ENCODE results near the gene PPIL1. TPM values are rescaled to one million over a fixed set of nuclear protein-coding genes. Genes with fewer than 3 reads are reported as not detected.

PPIL1 gene
- total and polyA plus RNA-seq, 2 of the 8 experiments (the other 6 are each of a cell fraction or from before 2014, with no cell fraction given) = 83.7 to 86.5 TPM

DNA sequence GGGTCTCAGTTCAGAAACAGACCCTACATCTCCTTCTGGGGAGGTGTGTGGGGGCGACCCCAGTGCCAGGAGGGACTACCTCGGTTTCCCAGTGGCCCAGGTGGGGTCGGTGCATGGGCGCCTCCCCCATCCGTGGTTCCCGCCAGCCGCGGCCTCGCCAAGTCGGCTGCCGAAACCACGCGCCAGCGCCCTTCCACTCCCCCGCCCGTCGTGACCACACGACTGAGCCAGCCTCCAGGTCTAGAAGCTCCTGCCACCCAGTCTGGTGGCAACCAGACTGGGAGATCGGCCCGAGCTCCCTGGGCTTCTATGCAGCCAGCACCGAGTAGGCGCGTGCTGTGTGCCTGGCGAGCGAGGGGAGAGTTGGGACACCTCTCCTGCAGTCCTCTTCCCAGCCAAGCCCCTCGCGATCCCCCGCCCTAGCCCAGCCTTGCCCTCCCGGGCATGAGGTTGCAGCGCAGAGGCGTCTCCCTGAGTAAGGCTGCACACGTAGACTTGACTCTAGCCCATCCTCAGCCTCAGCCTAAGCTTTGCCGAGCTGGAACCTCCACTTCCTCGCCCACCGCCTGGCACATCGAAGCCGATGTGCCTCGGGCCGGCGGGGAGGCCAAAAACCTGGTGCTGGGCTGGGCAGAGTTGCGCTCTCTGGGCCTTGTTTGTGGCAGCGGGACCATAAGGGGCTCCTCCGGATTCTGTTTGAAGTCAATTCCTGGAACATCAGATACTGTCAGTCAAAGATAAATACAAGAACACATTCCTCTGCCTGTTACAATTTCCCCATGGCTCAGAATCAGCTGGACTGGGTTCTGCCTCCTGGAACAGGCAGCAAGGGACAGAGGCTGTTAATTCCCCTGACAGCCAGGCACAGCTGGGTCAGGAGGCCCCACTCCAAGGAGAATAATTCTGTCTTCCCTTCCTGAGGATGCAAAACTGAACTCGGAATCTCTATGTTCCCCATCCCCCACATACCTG lies 33.9 kb downstream of the PPIL1 start:
- no peak overlapping the region for H2AFZ ChIP-seq (ENCODE audit: low read length)
- FAIRE-seq (no peak), DNase-seq (ENCODE audit: low read depth in 1 of 2, low spot score in 2 of 2) (peak in 1 of 2 experiments; percentile 79)
- H3K9me3 ChIP-seq (ENCODE audit: insufficient read depth in 2 of 2, low read depth in 1 of 2, low read length in 1 of 2) = no peaks in the 10 kb centered on the region
- 7% methylated on average over 29 of the region's 44 CpGs; no CpG with 5 or more reads in 1 of the 2 experiments for WGBS, 2 experiments (ENCODE audit: extremely low coverage in 1 of 2, insufficient coverage in 1 of 2, insufficient read length in 1 of 2, insufficient replicate concordance in 2 of 2, low coverage in 1 of 2, low lambda C conversion rate in 2 of 2, missing lambda C conversion rate in 1 of 2)
- H3K79me1 ChIP-seq (ENCODE audit: low read depth, low read length) = no peaks in the 10 kb centered on the region
- H4K91ac ChIP-seq (replicated peaks; ENCODE audit: insufficient read length, low read length) = no peak overlapping the region
- no peak overlapping the region for H3K23ac ChIP-seq (ENCODE audit: insufficient read length)
- H3K4me3 ChIP-seq (ENCODE audit: extremely low read depth in 1 of 4, insufficient read depth in 2 of 4, low read depth in 3 of 4, low read length in 4 of 4) = peak overlapping the region; percentile 46 to 79 (median 58)
- H3K56ac ChIP-seq (replicated peaks; ENCODE audit: insufficient read length, low read depth, low read length) = no peak overlapping the region
- peaks cover 22 to 50% (median 44%) of the 10 kb centered on the region in 4 experiments for H3K27me3 ChIP-seq (replicated peaks in 1 of 4; ENCODE audit: control insufficient read depth in 3 of 4, extremely low read depth in 1 of 4, insufficient read depth in 3 of 4, low read length in 3 of 4)
- H3K18ac ChIP-seq (ENCODE audit: extremely low read depth, low read length) = no peak overlapping the region
- no peak overlapping the region for H2AK5ac ChIP-seq (ENCODE audit: low read depth, low read length)
- H2BK12ac ChIP-seq (ENCODE audit: low read depth, low read length) = peak overlapping the region; percentile 80; the same call in 1 of the 2 replicates
- no peak overlapping the region for H3K27ac ChIP-seq (ENCODE audit: low read depth, low read length)
- no peak overlapping the region for H3K4ac ChIP-seq (replicated peaks; ENCODE audit: insufficient read length, low read depth, low read length)
- H2BK15ac ChIP-seq (ENCODE audit: low read length) = 0 out of 2 replicates have a peak overlapping the region, but pooled peaks have one; percentile 29
- 0 out of 2 replicates have a peak overlapping the region, but pooled peaks have one; percentile 40 for H4K8ac ChIP-seq (ENCODE audit: extremely low read depth, insufficient read depth, low read length)
- 0 out of 2 replicates have a peak overlapping the region, but pooled peaks have one; percentile 41 for H2BK20ac ChIP-seq (ENCODE audit: low read length)
- ChIA-PET POLR2A (ENCODE audit: partially characterized antibody) (interaction anchor here (0.7 to 1.2 kb wide), 6 partner anchors 8 to 58 kb away, joined by 3 to 4 read pairs (median 4); partner anchors contain the start of gene PPIL1), CTCF (ENCODE audit: partially characterized antibody) (interaction anchor here (0.8 to 13.7 kb wide), 4 partner anchors 9 to 82 kb away, joined by 3 to 161 read pairs (median 9); no protein-coding TSS in a partner anchor)
- no peak overlapping the region for H3K9ac ChIP-seq (replicated peaks in 1 of 4; ENCODE audit: extremely low read depth in 1 of 4, low read depth in 3 of 4, low read length in 3 of 4)
- H3K79me2 ChIP-seq (ENCODE audit: control insufficient read depth in 1 of 2, insufficient read depth in 2 of 2, low read length in 2 of 2) = no peaks in the 10 kb centered on the region
- no peak overlapping the region for H4K5ac ChIP-seq (ENCODE audit: insufficient read length, low read depth, low read length)
- H3K4me2 ChIP-seq (ENCODE audit: insufficient read depth in 1 of 2, low read depth in 2 of 2, low read length in 2 of 2) = peak overlapping the region; percentile 85 to 95
- no peaks in the 10 kb centered on the region for H3K36me3 ChIP-seq (ENCODE audit: control insufficient read depth in 2 of 4, insufficient read depth in 4 of 4, low read length in 3 of 4)
- H3K23me2 ChIP-seq (ENCODE audit: low read depth, low read length) = peaks cover 13% of the 10 kb centered on the region; the same call in 1 of the 2 replicates
- H2BK5ac ChIP-seq (ENCODE audit: low read depth, low read length) = no peak overlapping the region
- no peak overlapping the region for H2BK120ac ChIP-seq (replicated peaks; ENCODE audit: low read depth, low read length)
- peaks cover 0 to 7% of the 10 kb centered on the region in 2 experiments for H4K20me1 ChIP-seq (replicated peaks in 1 of 2; ENCODE audit: control insufficient read depth in 1 of 2, insufficient read depth in 2 of 2, low read length in 2 of 2)
- peaks cover 0 to 10% (median 6%) of the 10 kb centered on the region in 4 experiments; a peak in 5 of 7 replicates for H3K4me1 ChIP-seq (replicated peaks in 1 of 4; ENCODE audit: control insufficient read depth in 3 of 4, insufficient read depth in 4 of 4, low read length in 3 of 4)
- no peak overlapping the region for H3K14ac ChIP-seq (ENCODE audit: insufficient read length)
- TF ChIP-seq CHD1 (IDR thresholded peaks at IDR 0.05; ENCODE audit: low read depth, low read length) (no peak), POLR2AphosphoS5 (IDR thresholded peaks at IDR 0.05; ENCODE audit: low read depth, low read length) (no peak), RNF2 (IDR thresholded peaks at IDR 0.05; ENCODE audit: borderline replicate concordance, low read depth, low read length, missing control alignments, poor library complexity, severe bottlenecking) (peak; percentile 68), RBBP5 (IDR thresholded peaks at IDR 0.05; ENCODE audit: borderline replicate concordance, low read depth, low read length) (0 out of 2 replicates have a peak, but pooled peaks have one; percentile 48), JUN (IDR thresholded peaks at IDR 0.05; ENCODE audit: low read depth, low read length) (no peak), CBX5 (IDR thresholded peaks at IDR 0.05; ENCODE audit: low read depth, low read length) (no peak), SUZ12 (IDR thresholded peaks at IDR 0.05; ENCODE audit: low read length) (peak; percentile 81; the same call in 1 of the 2 replicates), MAFK (IDR thresholded peaks at IDR 0.05; ENCODE audit: low read depth, low read length) (no peak)
- TF ChIP-seq, protein P1, sequence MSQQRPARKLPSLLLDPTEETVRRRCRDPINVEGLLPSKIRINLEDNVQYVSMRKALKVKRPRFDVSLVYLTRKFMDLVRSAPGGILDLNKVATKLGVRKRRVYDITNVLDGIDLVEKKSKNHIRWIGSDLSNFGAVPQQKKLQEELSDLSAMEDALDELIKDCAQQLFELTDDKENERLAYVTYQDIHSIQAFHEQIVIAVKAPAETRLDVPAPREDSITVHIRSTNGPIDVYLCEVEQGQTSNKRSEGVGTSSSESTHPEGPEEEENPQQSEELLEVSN (IDR thresholded peaks at IDR 0.05) = peak; percentile 73
